Measurements from ENCODE around the gene TLE3. TPM values are rescaled to one million over a fixed set of nuclear protein-coding genes. Genes with fewer than 3 reads are reported as not detected.

The TLE3 gene
- polyA plus RNA-seq, 3 donors: 12.8 to 117 (median 23.6) TPM

- Histone ChIP-seq H2AFZ (ENCODE audit: insufficient read depth, low read depth, low read length, poor library complexity, severe bottlenecking) (peak overlapping the region; percentile 58), H3K4me2 (replicated peaks; ENCODE audit: extremely low read depth, low read length, poor library complexity, severe bottlenecking) (no peak overlapping the region)
Observed at GRCh38 chr15:70023769-70024491, 73.8 kb downstream of the TLE3 start.

More at GRCh38 chr15:70023769-70024491, 73.8 kb downstream of the TLE3 start:
- no peaks in the 10 kb centered on the region for H3K36me3 ChIP-seq (replicated peaks in 1 of 2; ENCODE audit: control insufficient read depth in 1 of 2, insufficient read depth in 2 of 2, low read length in 2 of 2)
- Mint-ChIP-seq H3K4me3 (no peak overlapping the region), H3K4me1 (peaks cover 33% of the 10 kb centered on the region), H3K27ac (peak overlapping the region; percentile 85 to 98 (median 96)), H3K9me3 (peaks cover 0 to 3% (median 0%) of the 10 kb centered on the region in 7 donors), H3K36me3 (no peaks in the 10 kb centered on the region), H3K27me3 (ENCODE audit: low read depth in 3 of 3) (peaks cover 4 to 10% (median 6%) of the 10 kb centered on the region in 3 donors)
- H3K79me2 ChIP-seq (ENCODE audit: insufficient read depth, low read length): no peaks in the 10 kb centered on the region
- H3K4me1 ChIP-seq (ENCODE audit: control insufficient read depth in 1 of 2, insufficient read depth in 2 of 2, low read length in 2 of 2): peaks cover 21 to 25% of the 10 kb centered on the region in 2 donors
- no peaks in the 10 kb centered on the region for H3K27me3 ChIP-seq (ENCODE audit: control insufficient read depth in 2 of 2, insufficient read depth in 2 of 2, low read length in 2 of 2)
- DNase-seq: peak in 2 of 3 donors; percentile 20 to 30
- peak overlapping the region; percentile 45 to 60 for H3K27ac ChIP-seq (ENCODE audit: low read depth in 1 of 2, low read length in 2 of 2)
- no peaks in the 10 kb centered on the region for H3K9me3 ChIP-seq (replicated peaks in 1 of 2; ENCODE audit: control insufficient read depth in 1 of 2, insufficient read depth in 1 of 2, low read length in 2 of 2)
- no peak for TF ChIP-seq CTCF (IDR thresholded peaks at IDR 0.05)
- H3K4me3 ChIP-seq (replicated peaks in 1 of 3; ENCODE audit: low read depth in 2 of 3, low read length in 3 of 3): no peak overlapping the region
- H3K9ac ChIP-seq (ENCODE audit: insufficient read depth, low read length, poor library complexity, severe bottlenecking): peak overlapping the region; percentile 30
- H4K20me1 ChIP-seq (ENCODE audit: insufficient read depth, low read length): no peaks in the 10 kb centered on the region
- intact Hi-C loops (cut with micrococcal nuclease): no loop called here
- 58% methylated on average over 5 of the region's 16 CpGs for WGBS (ENCODE audit: insufficient coverage)
